Nephron (organoid): ENCODE data around the gene ENTPD2.
A peak's percentile ranks its signal among the peaks of the same experiment; 100 is the strongest.

Source experiments
- H3K27ac Mint-ChIP-seq, 3 experiments: 2 replicates each; pipeline ENCODE4 v1.8.0; 2020; ENCODE audit warnings: mixed read lengths in 3 of 3, mild to moderate bottlenecking in 2 of 3, moderate library complexity in 1 of 3
- H3K27me3 Mint-ChIP-seq: 2 replicates; pipeline ENCODE4 v1.8.0; 2021; ENCODE audit warnings: low read depth, mild to moderate bottlenecking, moderate library complexity, mixed read lengths
- H3K36me3 Mint-ChIP-seq: 2 replicates; pipeline ENCODE4 v1.8.0; 2020; ENCODE audit warnings: low read depth, mixed read lengths
- H3K4me1 Mint-ChIP-seq: 2 replicates; pipeline ENCODE4 v1.8.0; 2020; ENCODE audit warnings: mixed read lengths
- H3K4me3 Mint-ChIP-seq, 3 experiments: 2 replicates each; pipeline ENCODE4 v1.8.0; 2020; ENCODE audit warnings: mild to moderate bottlenecking in 3 of 3, mixed read lengths in 3 of 3, moderate library complexity in 2 of 3
- H3K9me3 Mint-ChIP-seq: 2 replicates; pipeline ENCODE4 v1.8.0; 2020; ENCODE audit warnings: mixed read lengths
- CTCF ChIP-seq, 3 experiments: fragments of 200-600 bp; sonication (generic); IDR thresholded peaks; one replicate each; pipeline ENCODE4 v1.5.0; 2021; ENCODE audit warnings: antibody characterized with exemption in 3 of 3; ENCODE audit not compliant: unreplicated experiment in 3 of 3

ENTPD2 gene

DNA sequence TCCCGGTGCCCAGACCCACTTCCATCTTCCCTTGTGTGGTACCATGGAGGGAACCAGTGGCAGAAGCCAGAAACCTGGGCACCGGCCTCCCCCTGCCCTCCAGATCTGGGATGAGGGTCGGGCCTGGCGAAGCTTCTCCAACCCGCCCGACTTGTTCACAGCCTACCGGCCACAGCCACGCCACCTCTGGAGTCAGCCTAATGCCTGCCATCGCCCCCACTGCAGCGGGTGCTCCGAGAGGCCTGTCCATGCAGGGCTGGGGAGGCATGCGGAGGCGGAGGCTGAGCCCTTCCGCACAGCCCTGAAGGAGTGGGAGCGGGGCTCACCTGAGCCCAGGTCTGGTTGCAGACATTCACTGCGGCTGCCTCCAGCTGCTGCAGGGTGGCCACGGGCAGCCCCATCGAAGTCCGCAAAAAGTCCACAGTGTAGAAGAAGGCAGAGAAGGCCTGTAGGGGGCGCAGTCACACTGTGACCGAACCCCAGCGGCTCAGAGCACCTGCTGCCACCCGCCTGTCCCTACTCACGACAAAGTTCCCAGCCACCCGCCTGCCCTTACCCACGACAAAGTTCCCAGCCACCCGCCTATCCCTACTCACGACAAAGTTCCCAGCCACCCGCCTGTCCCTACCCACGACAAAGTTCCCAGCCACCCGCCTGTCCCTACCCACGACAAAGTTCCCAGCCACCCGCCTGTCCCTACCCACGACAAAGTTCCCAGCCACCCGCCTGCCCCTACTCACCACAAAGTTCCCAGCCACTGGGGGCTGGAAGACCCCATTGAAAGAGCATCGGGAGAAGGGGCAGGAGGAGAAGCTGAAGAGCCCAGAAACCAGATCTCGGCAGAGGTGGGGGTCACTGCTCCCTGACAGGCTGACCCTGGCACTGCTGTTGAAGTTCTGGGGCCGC is 4.1 kb downstream of the ENTPD2 start:
- Mint-ChIP-seq H3K27me3 (peaks cover 72% of the 10 kb centered on the region), H3K9me3 (no peaks in the 10 kb centered on the region), H3K4me3 (peak overlapping the region in 2 of 3 experiments; percentile 52 to 65), H3K4me1 (no peaks in the 10 kb centered on the region), H3K27ac (no peak overlapping the region), H3K36me3 (no peaks in the 10 kb centered on the region)
- TF ChIP-seq CTCF (IDR thresholded peaks at IDR 0.05; ENCODE audit: unreplicated experiment in 3 of 3), result peak; percentile 51 to 58 (median 53)

- H3K27ac Mint-ChIP-seq, result no peak overlapping the region
- H3K9me3 Mint-ChIP-seq, result no peaks in the 10 kb centered on the region
- peaks cover 76% of the 10 kb centered on the region for H3K27me3 Mint-ChIP-seq
- H3K36me3 Mint-ChIP-seq, result no peaks in the 10 kb centered on the region
- H3K4me3 Mint-ChIP-seq, result no peak overlapping the region
- no peak for TF ChIP-seq CTCF (IDR thresholded peaks at IDR 0.05; ENCODE audit: unreplicated experiment in 3 of 3)
- no peaks in the 10 kb centered on the region for H3K4me1 Mint-ChIP-seq
Observed at GRCh38 chr9:137048655-137049543, 5.0 kb downstream of the ENTPD2 start.

DNA sequence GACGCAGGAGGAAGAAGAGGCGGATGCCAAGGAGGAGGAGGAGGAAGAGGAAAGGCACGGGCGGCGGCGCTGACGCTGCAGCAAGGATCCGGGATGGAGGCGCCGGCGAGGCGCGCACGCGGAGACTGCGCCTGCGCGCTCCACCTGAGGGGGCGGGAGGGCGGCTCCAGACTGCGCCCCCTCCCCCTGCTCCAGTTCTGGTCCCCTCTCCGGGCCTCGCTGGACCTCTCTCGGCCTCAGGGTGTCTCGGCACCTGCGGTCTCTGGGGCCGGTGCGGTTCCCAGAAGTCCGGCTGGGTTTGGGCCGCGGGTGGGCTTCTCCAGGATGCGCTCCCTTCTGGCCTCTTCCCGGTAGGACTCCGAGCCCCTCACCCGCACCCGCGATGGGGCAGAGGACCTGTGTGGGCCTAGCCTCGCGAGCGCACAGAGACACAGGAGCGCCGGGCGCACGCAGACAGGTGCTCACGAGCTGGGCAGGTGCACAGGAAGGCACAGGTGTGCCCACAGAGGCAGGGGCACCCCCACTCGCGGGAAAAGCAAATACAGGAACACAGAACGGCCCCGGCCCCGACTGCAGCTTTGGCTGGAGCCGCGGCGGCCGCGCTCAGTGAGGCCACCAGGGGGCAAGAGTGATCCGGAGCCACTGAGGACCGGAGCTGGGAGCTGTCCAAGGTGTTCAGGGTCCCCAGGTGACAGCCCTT is 7.6 kb downstream of the ENTPD2 start, which contains the start of gene NPDC1:
Gene NPDC1 (minus strand): TSS at position 90 of the 700 bp plus-strand sequence. CDS start 188 bp downstream, outside the sequence.
- Mint-ChIP-seq H3K27me3 (peaks cover 66% of the 10 kb centered on the region), H3K9me3 (no peaks in the 10 kb centered on the region), H3K4me1 (no peaks in the 10 kb centered on the region), H3K36me3 (no peaks in the 10 kb centered on the region), H3K4me3 (peak within 1 kb of the TSS; percentile 70 to 80 (median 80)), H3K27ac (no peak within 1 kb of the TSS)
- peak; percentile 91 to 95 (median 93) for TF ChIP-seq CTCF (IDR thresholded peaks at IDR 0.05; ENCODE audit: unreplicated experiment in 3 of 3)

GRCh38 chr9:137045294-137046087 is 8.4 kb downstream of the ENTPD2 start:
- Mint-ChIP-seq H3K27me3 (peaks cover 60% of the 10 kb centered on the region), H3K36me3 (no peaks in the 10 kb centered on the region)

More at GRCh38 chr9:137045294-137046087, 8.4 kb downstream of the ENTPD2 start:
- TF ChIP-seq CTCF (IDR thresholded peaks at IDR 0.05; ENCODE audit: unreplicated experiment in 3 of 3), result no peak
- H3K4me1 Mint-ChIP-seq, result no peaks in the 10 kb centered on the region
- H3K4me3 Mint-ChIP-seq, result peak overlapping the region; percentile 70 to 80 (median 80)
- H3K27ac Mint-ChIP-seq, result no peak overlapping the region
- no peaks in the 10 kb centered on the region for H3K9me3 Mint-ChIP-seq
